HUES64 (cell line): Measurements from ENCODE around the gene TMEM41A.
"Not testable (repeated sequence)": the region's sequence is repeated elsewhere in the genome, so short reads cannot be mapped to it uniquely, and the experiment has no call there.

Experiments
- H3K27ac ChIP-seq: 2 replicates; pipeline ENCODE4 v1.7.0; 2013; ENCODE audit warnings: low read depth, low read length, inconsistent platforms
- H3K27me3 ChIP-seq: 2 replicates; pipeline ENCODE4 v1.6.1; 2013; ENCODE audit warnings: mild to moderate bottlenecking, low read length; ENCODE audit not compliant: insufficient read depth
- H3K36me3 ChIP-seq: 2 replicates; pipeline ENCODE4 v1.6.1; 2013; ENCODE audit warnings: mild to moderate bottlenecking, low read length; ENCODE audit not compliant: insufficient read depth
- H3K4me1 ChIP-seq: 2 replicates; pipeline ENCODE4 v1.6.1; 2013; ENCODE audit warnings: mild to moderate bottlenecking, low read length, moderate library complexity; ENCODE audit not compliant: insufficient read depth
- H3K4me3 ChIP-seq: 2 replicates; pipeline ENCODE4 v1.5.1; 2013; ENCODE audit warnings: mild to moderate bottlenecking, low read length, moderate library complexity
- H3K9ac ChIP-seq: 2 replicates; pipeline ENCODE4 v1.6.1; 2013; ENCODE audit warnings: mild to moderate bottlenecking, low read depth, low read length
- H3K9me3 ChIP-seq: 2 replicates; pipeline ENCODE4 v1.6.1; 2013; ENCODE audit warnings: low read depth, low read length; ENCODE audit not compliant: insufficient read depth
- WGBS: fragments of 150-250, 120-280 bp; methylation state at CpG from one replicate; pipeline ENCODE4 v1.1.7; 2013; ENCODE audit warnings: missing lambda C conversion rate; 5-methylcytosine and 5-hydroxymethylcytosine counted together

Gene TMEM41A

DNA sequence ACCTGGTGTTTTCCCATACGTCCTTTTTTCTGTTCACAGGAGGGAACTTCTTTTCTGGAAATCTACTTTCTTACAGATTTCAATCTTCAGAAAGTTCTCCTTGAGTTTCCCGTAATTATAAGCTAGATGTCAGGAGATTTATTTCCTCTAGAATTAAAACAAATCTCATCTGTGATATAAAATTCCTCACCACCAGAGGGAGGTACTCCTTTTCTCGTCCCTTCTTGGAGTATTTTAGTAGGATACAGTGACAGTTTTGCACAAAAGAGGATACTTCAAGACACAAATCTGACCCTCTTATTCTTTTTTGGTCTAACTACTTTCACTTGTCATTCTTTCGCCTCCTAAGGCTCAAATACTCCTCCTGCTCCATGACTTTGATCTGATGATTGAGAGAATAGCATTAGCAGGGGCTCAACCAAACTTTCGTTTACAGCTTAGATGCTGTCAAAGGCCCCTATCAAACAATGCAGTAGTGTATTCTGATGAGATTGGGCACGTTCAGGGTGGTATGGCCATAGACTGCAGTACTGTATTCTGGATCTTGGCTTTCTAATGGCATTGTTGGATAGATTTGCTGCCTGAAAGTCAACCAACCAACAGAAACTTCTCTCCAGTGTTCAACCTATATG lies 38.0 kb downstream of the TMEM41A start:
- WGBS, result 79% methylated on average over 4 of the region's 6 CpGs
- no peaks in the 10 kb centered on the region for H3K36me3 ChIP-seq
- no peaks in the 10 kb centered on the region for H3K9me3 ChIP-seq
- H3K9ac ChIP-seq, result no peak overlapping the region
- H3K27me3 ChIP-seq, result no peaks in the 10 kb centered on the region
- no peak overlapping the region for H3K4me3 ChIP-seq
- no peak overlapping the region for H3K27ac ChIP-seq
- no peaks in the 10 kb centered on the region for H3K4me1 ChIP-seq

DNA sequence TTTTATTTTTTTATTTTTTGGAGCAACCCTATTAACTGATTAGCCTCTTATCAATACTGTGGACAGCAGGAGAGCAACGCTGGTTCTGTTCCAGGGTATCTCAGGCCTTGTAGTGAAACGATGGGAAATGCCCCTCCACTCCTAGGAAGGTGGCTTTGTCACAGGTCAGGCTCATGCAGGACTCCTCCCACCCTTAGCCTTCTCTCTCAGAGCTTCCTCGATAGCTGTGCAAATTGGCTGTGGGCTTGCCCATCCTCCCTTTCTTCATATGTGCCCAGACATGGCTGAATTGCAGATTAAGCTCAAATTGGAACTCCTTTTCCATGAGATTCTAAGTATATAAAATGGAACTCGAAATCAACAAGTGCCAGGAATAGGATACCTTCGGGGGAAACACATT lies 38.5 kb downstream of the TMEM41A start:
- no peak overlapping the region for H3K9ac ChIP-seq
- H3K27me3 ChIP-seq, result no peaks in the 10 kb centered on the region
- H3K4me3 ChIP-seq, result no peak overlapping the region
- no peaks in the 10 kb centered on the region for H3K4me1 ChIP-seq
- WGBS, result 77% methylated on average over 5 of the region's 5 CpGs
- no peaks in the 10 kb centered on the region for H3K9me3 ChIP-seq
- H3K27ac ChIP-seq, result no peak overlapping the region
- no peaks in the 10 kb centered on the region for H3K36me3 ChIP-seq

DNA sequence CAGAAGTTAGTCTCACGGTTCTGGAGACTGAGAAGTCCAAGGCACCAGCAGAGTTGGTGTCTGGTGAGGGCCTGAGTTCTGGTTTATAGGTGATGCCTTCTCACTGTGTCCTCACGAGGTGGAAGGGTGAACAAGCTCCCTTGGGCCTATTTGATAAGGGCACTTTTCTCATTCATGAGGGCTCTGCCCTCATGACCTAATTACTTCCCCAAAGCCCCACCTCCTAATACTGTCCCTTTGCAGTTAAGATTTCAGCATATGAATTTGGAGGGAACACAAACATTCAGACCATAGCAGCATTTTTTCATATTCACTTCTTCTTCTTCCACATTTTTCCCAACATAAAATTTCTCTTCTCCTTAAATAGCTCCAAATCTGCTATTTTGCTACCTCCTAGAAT lies 41.5 kb downstream of the TMEM41A start:
- H3K36me3 ChIP-seq, result no peaks in the 10 kb centered on the region
- H3K9me3 ChIP-seq, result no peaks in the 10 kb centered on the region
- no peak overlapping the region for H3K27ac ChIP-seq
- WGBS, result 96% methylated on average over 2 of the region's 2 CpGs
- H3K4me1 ChIP-seq, result no peaks in the 10 kb centered on the region
- no peak overlapping the region for H3K9ac ChIP-seq
- no peak overlapping the region for H3K4me3 ChIP-seq
- H3K27me3 ChIP-seq, result no peaks in the 10 kb centered on the region

DNA sequence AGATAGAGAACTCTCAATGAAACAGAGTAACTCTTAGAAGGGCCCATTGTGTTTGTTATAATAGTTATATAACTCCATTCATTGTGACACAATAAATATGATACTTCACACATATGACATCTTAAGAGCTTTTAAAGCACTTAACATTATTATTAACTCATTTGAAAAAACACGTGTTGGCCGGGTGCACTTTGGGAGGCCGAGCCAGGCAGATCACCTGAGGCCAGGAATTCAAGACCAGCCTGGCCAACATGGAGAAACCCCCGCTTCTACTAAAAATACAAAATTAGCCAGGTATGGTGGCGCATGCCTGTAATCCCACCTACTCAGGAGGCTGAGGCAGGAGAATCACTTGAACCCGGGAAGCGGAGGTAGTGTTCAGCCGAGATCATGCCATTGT lies 47.4 kb downstream of the TMEM41A start:
- WGBS, result 95% methylated on average over 8 of the region's 8 CpGs

DNA sequence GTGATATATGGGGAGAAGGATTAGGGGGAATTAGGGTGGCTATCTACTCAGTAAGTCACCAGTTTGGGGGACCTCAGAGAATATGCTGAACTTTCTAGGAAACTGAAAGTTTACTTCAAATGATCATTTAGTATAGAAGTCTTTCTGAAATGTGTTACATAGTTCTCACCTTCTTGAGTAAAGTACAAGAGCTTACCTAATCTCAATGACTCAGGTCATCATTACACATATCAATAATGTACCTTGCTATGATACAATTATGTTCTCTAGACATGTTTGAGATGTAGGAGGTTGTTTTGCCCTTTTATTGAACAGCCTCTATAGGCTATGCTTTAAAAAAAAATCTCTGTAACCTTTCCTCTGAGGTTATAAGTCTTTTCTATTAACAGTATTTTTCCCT lies 50.7 kb downstream of the TMEM41A start:
- no peak overlapping the region for H3K4me3 ChIP-seq
- no peaks in the 10 kb centered on the region for H3K36me3 ChIP-seq
- H3K9me3 ChIP-seq, result no peaks in the 10 kb centered on the region
- no peak overlapping the region for H3K27ac ChIP-seq
- H3K27me3 ChIP-seq, result no peaks in the 10 kb centered on the region
- no peaks in the 10 kb centered on the region for H3K4me1 ChIP-seq
- H3K9ac ChIP-seq, result no peak overlapping the region

More for the DNA sequence above, 47.4 kb downstream of the TMEM41A start:
- H3K36me3 ChIP-seq, H3K27ac ChIP-seq, H3K9ac ChIP-seq, H3K27me3 ChIP-seq, H3K9me3 ChIP-seq, H3K4me1 ChIP-seq, H3K4me3 ChIP-seq: not testable (repeated sequence)

DNA sequence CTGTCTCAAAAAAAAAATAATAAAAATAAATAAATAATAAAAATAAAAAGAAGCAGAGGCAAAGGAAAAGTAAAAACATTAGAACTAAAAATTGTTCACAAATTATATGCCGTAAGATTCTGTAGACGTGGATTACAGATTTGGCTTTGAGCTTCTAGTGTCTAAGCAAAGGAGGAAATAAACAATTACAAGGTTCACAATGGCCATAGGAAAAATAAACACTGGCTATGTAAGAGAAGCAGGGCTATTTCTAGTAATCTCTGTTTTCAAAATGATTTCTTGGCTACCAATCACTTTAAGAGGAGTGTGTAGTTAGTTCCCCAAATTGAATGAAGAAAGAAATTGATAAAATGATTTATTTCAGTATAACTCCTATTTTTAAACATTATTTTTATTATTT lies 54.5 kb downstream of the TMEM41A start:
- no peak overlapping the region for H3K4me3 ChIP-seq
- H3K9ac ChIP-seq, result no peak overlapping the region
- H3K4me1 ChIP-seq, result no peaks in the 10 kb centered on the region
- 100% methylated on average over 2 of the region's 2 CpGs for WGBS
- no peak overlapping the region for H3K27ac ChIP-seq
- no peaks in the 10 kb centered on the region for H3K27me3 ChIP-seq
- H3K9me3 ChIP-seq, result no peaks in the 10 kb centered on the region
- no peaks in the 10 kb centered on the region for H3K36me3 ChIP-seq

DNA sequence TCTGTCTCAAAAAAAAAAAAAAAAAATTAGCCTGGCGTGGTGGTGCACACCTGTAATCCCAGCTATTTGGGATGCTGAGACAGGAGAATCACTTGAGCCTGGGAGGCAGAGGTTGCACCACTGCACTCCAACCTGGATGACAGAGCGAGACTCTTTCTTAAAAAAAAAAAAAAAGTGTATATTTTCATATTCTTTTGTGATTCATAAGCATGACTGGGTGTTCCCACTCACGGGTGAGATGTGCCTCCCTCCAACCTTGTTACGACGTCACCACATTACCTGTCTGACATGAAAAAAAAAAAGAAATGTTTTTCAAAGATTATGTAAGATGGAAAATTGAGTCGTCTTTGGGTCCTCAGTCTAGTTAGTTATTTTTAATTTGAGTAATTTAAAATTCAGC lies 56.8 kb downstream of the TMEM41A start:
- no peaks in the 10 kb centered on the region for H3K4me1 ChIP-seq
- 95% methylated on average over 4 of the region's 6 CpGs for WGBS
- no peak overlapping the region for H3K27ac ChIP-seq
- no peaks in the 10 kb centered on the region for H3K27me3 ChIP-seq
- H3K9me3 ChIP-seq, result no peaks in the 10 kb centered on the region
- no peaks in the 10 kb centered on the region for H3K36me3 ChIP-seq
- no peak overlapping the region for H3K9ac ChIP-seq
- no peak overlapping the region for H3K4me3 ChIP-seq

DNA sequence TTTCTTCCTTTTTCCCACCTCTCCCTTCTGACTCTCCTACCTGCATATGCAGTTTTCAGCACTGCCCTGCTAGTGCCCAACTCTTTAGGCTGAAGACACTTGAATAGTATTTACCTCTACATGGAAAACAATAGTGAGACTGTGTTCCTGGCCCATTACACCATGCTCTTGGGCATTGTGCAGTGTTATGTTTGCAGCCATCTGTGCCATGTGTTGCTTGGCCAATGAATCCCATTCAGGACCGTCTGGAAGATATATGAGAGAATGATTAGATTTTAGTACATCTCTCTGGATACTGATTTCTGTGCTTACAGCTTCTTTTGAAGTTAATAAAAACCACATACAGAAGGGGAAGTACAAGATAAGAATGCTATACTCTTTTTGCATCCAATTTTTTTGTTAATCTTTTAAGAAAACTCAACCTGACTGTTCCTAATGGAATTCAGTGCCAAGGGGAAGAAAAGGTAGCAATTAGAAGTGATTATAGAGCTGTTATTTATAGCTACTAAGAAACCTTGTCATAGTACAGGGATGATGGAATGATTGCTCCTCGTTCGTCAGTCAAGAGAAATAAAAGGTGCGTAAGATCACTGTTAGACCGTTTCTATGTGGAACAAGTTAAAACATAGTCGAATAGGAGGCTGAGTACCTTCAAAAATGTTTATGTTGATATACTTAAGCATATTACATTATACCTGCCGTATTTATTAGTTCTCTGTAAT lies 58.9 kb downstream of the TMEM41A start:
- H3K4me3 ChIP-seq, result no peak overlapping the region
- H3K4me1 ChIP-seq, result no peaks in the 10 kb centered on the region
- H3K36me3 ChIP-seq, result no peaks in the 10 kb centered on the region
- H3K27ac ChIP-seq, result no peak overlapping the region
- H3K9ac ChIP-seq, result no peak overlapping the region
- no peaks in the 10 kb centered on the region for H3K27me3 ChIP-seq
- no peaks in the 10 kb centered on the region for H3K9me3 ChIP-seq
- WGBS, result 93% methylated on average over 6 of the region's 7 CpGs
